H9 (cell line): ENCODE data around the gene NBDY. TPM values are rescaled to one million over a fixed set of nuclear protein-coding genes. Genes with fewer than 3 reads are reported as not detected.

ENCODE experiments used
- DNase-seq: peaks from one replicate; pipeline ENCODE4 v3.0.0-alpha.2; 2017
- H2AFZ ChIP-seq: one replicate; pipeline ENCODE4 v1.6.1; 2013; ENCODE audit warnings: mild to moderate bottlenecking, low read length, control low read depth, moderate library complexity
- H2AK5ac ChIP-seq: 2 replicates; pipeline ENCODE4 v1.6.1; 2013; ENCODE audit warnings: low read length, control low read depth, mixed read lengths; ENCODE audit not compliant: insufficient read length
- H2BK120ac ChIP-seq: one replicate; pipeline ENCODE4 v1.6.1; 2013; ENCODE audit warnings: low read depth, mild to moderate bottlenecking, low read length, control low read depth, inconsistent platforms; ENCODE audit not compliant: poor library complexity, severe bottlenecking
- H2BK12ac ChIP-seq: 2 replicates; pipeline ENCODE4 v1.6.1; 2013; ENCODE audit warnings: low read length, control low read depth, mixed read lengths, low read depth; ENCODE audit not compliant: insufficient read length
- H2BK15ac ChIP-seq: 2 replicates; pipeline ENCODE4 v1.6.1; 2013; ENCODE audit warnings: low read depth, low read length, control low read depth
- H2BK20ac ChIP-seq: one replicate; pipeline ENCODE4 v1.6.1; 2013; ENCODE audit warnings: low read depth, mild to moderate bottlenecking, low read length, control low read depth, inconsistent platforms; ENCODE audit not compliant: poor library complexity, severe bottlenecking
- H2BK5ac ChIP-seq: 2 replicates; pipeline ENCODE4 v1.6.1; 2013; ENCODE audit warnings: low read length, control low read depth, mixed read lengths; ENCODE audit not compliant: insufficient read length
- H3K14ac ChIP-seq: 2 replicates; pipeline ENCODE4 v1.6.1; 2013; ENCODE audit warnings: low read length, control low read depth; ENCODE audit not compliant: insufficient read depth
- H3K18ac ChIP-seq: 2 replicates; pipeline ENCODE4 v1.6.1; 2013; ENCODE audit warnings: low read depth, mild to moderate bottlenecking, mixed read lengths, low read length, control low read depth; ENCODE audit not compliant: insufficient read length
- H3K23ac ChIP-seq: 2 replicates; pipeline ENCODE4 v1.6.1; 2013; ENCODE audit warnings: low read length, control low read depth, mixed read lengths, low read depth; ENCODE audit not compliant: insufficient read length
- H3K23me2 ChIP-seq: 2 replicates; pipeline ENCODE4 v1.6.1; 2013; ENCODE audit warnings: low read depth, mild to moderate bottlenecking, mixed read lengths, low read length, control low read depth; ENCODE audit not compliant: insufficient read length, poor library complexity, severe bottlenecking
- H3K27ac ChIP-seq: 2 replicates; pipeline ENCODE4 v1.5.1; 2013; ENCODE audit warnings: low read length, control low read depth, mixed read lengths, low read depth; ENCODE audit not compliant: insufficient read length
- H3K27me3 ChIP-seq: 2 replicates; pipeline ENCODE4 v1.6.1; 2013; ENCODE audit warnings: low read length, control low read depth, inconsistent platforms; ENCODE audit not compliant: insufficient read depth
- H3K4ac ChIP-seq: 2 replicates; pipeline ENCODE4 v1.6.1; 2013; ENCODE audit warnings: low read depth, mild to moderate bottlenecking, control low read depth, inconsistent platforms, low read length, moderate library complexity
- H3K4me1 ChIP-seq: 2 replicates; pipeline ENCODE4 v1.6.1; 2013; ENCODE audit warnings: low read length, control low read depth, inconsistent platforms; ENCODE audit not compliant: insufficient read depth
- H3K4me2 ChIP-seq: 2 replicates; pipeline ENCODE4 v1.6.1; 2013; ENCODE audit warnings: low read length, control low read depth, mixed read lengths; ENCODE audit not compliant: insufficient read length, insufficient read depth
- H3K56ac ChIP-seq: 2 replicates; pipeline ENCODE4 v1.6.1; 2013; ENCODE audit warnings: low read depth, mild to moderate bottlenecking, mixed read lengths, low read length, control low read depth; ENCODE audit not compliant: insufficient read length
- H3K79me1 ChIP-seq: 2 replicates; pipeline ENCODE4 v1.6.1; 2013; ENCODE audit warnings: low read depth, mild to moderate bottlenecking, moderate library complexity, low read length, control low read depth, inconsistent platforms; ENCODE audit not compliant: insufficient read depth, poor library complexity, severe bottlenecking
- H3K79me2 ChIP-seq: 2 replicates; pipeline ENCODE4 v1.6.1; 2013; ENCODE audit warnings: low read length, control low read depth, inconsistent platforms; ENCODE audit not compliant: insufficient read depth
- H3K9ac ChIP-seq: 2 replicates; pipeline ENCODE4 v1.6.1; 2013; ENCODE audit warnings: low read length, control low read depth, mixed read lengths; ENCODE audit not compliant: insufficient read length; ENCODE audit errors: extremely low read depth
- H3K9me3 ChIP-seq: one replicate; pipeline ENCODE4 v1.6.1; 2013; ENCODE audit warnings: low read depth, low read length, inconsistent platforms; ENCODE audit not compliant: control insufficient read depth
- H3T11ph ChIP-seq: one replicate; pipeline ENCODE4 v1.6.1; 2013; ENCODE audit warnings: mild to moderate bottlenecking, low read length, control low read depth, inconsistent platforms
- H4K20me1 ChIP-seq: one replicate; pipeline ENCODE4 v1.6.1; 2013; ENCODE audit not compliant: control insufficient read depth, insufficient read length, insufficient read depth
- H4K5ac ChIP-seq: 2 replicates; pipeline ENCODE4 v1.6.1; 2013; ENCODE audit warnings: low read depth, mild to moderate bottlenecking, mixed read lengths, low read length, control low read depth; ENCODE audit not compliant: insufficient read length
- H4K8ac ChIP-seq: replicated peaks from 2 replicates; pipeline ENCODE4 v1.6.1; 2013; ENCODE audit warnings: low read length, control low read depth, mixed read lengths, low read depth; ENCODE audit not compliant: insufficient read length
- H4K91ac ChIP-seq: 2 replicates; pipeline ENCODE4 v1.6.1; 2013; ENCODE audit warnings: low read depth, mild to moderate bottlenecking, moderate library complexity, mixed read lengths, low read length, control low read depth; ENCODE audit not compliant: insufficient read length
- H3K27ac Mint-ChIP-seq, 3 experiments: 2 replicates in 2 of 3; 3 replicates in 1 of 3; pipeline ENCODE4 v1.8.0; 2020 to 2021; ENCODE audit warnings: mixed read lengths in 3 of 3, mild to moderate bottlenecking in 1 of 3, moderate library complexity in 1 of 3
- H3K27me3 Mint-ChIP-seq: 2 replicates; pipeline ENCODE4 v1.8.0; 2021; ENCODE audit warnings: low read depth, mild to moderate bottlenecking, moderate library complexity, mixed read lengths
- H3K36me3 Mint-ChIP-seq, 3 experiments: 2 replicates in 2 of 3; 3 replicates in 1 of 3; pipeline ENCODE4 v1.8.0; 2020 to 2021; ENCODE audit warnings: low read depth in 3 of 3, mixed read lengths in 3 of 3; ENCODE audit not compliant: insufficient read depth in 1 of 3
- H3K4me1 Mint-ChIP-seq, 2 experiments: 2 replicates each; pipeline ENCODE4 v1.8.0; 2020; ENCODE audit warnings: mixed read lengths in 2 of 2
- H3K4me3 Mint-ChIP-seq, 2 experiments: 2 replicates in 1 of 2; 3 replicates in 1 of 2; pipeline ENCODE4 v1.8.0; 2020 to 2021; ENCODE audit warnings: mild to moderate bottlenecking in 2 of 2, mixed read lengths in 2 of 2, moderate library complexity in 1 of 2
- H3K9me3 Mint-ChIP-seq, 2 experiments: 2 replicates in 1 of 2; 3 replicates in 1 of 2; pipeline ENCODE4 v1.8.0; 2020; ENCODE audit warnings: mild to moderate bottlenecking in 2 of 2, mixed read lengths in 2 of 2, moderate library complexity in 1 of 2
- CTCF ChIP-seq: fragments of 200-600 bp; sonication (generic); conservative IDR thresholded peaks from 3 replicates; pipeline ENCODE4 v1.8.0; 2021; ENCODE audit warnings: antibody characterized with exemption, mild to moderate bottlenecking
- WGBS: extraction: QIAGEN DNeasy Blood & Tissue Kit; methylation state at CpG from one replicate; pipeline ENCODE4 v1.1.7; 2013; ENCODE audit warnings: missing lambda C conversion rate, low lambda C conversion rate, mixed read lengths; ENCODE audit not compliant: insufficient read length; ENCODE audit errors: extremely low coverage; 5-methylcytosine and 5-hydroxymethylcytosine counted together
- total RNA-seq: library from RNA; stranded (reverse); gene quantifications from 2 replicates; pipeline ENCODE4 v1.2.1, GENCODE V29; 2021

Gene NBDY
- total RNA-seq, 1 experiment from 2014 or later = 62.5 TPM

- Histone ChIP-seq H2BK5ac (no peak overlapping the region), H3K27me3 (no peaks in the 10 kb centered on the region), H3K4me2 (no peak overlapping the region), H3T11ph (no peak overlapping the region), H2AFZ (no peak overlapping the region), H3K4ac (no peak overlapping the region), H3K9me3 (no peaks in the 10 kb centered on the region), H3K14ac (no peak overlapping the region), H2BK20ac (no peak overlapping the region), H2BK12ac (no peak overlapping the region), H4K91ac (no peak overlapping the region), H4K5ac (no peak overlapping the region), H3K9ac (no peak overlapping the region), H2BK15ac (no peak overlapping the region), H3K23ac (no peak overlapping the region), H3K23me2 (peaks cover 2% of the 10 kb centered on the region), H3K56ac (no peak overlapping the region), H3K79me1 (no peaks in the 10 kb centered on the region), H2AK5ac (no peak overlapping the region), H2BK120ac (no peak overlapping the region), H4K20me1 (no peaks in the 10 kb centered on the region), H4K8ac (no peak overlapping the region), H3K18ac (no peak overlapping the region), H3K27ac (no peak overlapping the region), H3K4me1 (no peaks in the 10 kb centered on the region), H3K79me2 (peaks cover 3% of the 10 kb centered on the region; the same call in 1 of the 2 replicates)
- no peaks in the 10 kb centered on the region for H3K27me3 Mint-ChIP-seq
- H3K9me3 Mint-ChIP-seq = peaks cover 42 to 58% of the 10 kb centered on the region in 2 experiments
- peaks cover 7% of the 10 kb centered on the region in 2 experiments; a peak in 2 of 4 replicates for H3K4me1 Mint-ChIP-seq
- DNase-seq = no peak
- no peak overlapping the region for H3K4me3 Mint-ChIP-seq
- H3K27ac Mint-ChIP-seq = no peak overlapping the region
- TF ChIP-seq CTCF = no peak
- WGBS = no CpG with 5 or more reads among the region's 3 CpGs
- H3K36me3 Mint-ChIP-seq = peaks cover 0 to 4% (median 1%) of the 10 kb centered on the region in 3 experiments; a peak in 4 of 7 replicates
These were observed 1.5 kb upstream of the NBDY start for GRCh38 chrX:56727531-56727930.
